IPS-15b (cell line): ENCODE results near the gene LDLRAD4.

ENCODE experiments used
- H3K27me3 ChIP-seq: one replicate; pipeline ENCODE4 v1.6.1; 2013; ENCODE audit warnings: low read length; ENCODE audit not compliant: control insufficient read depth, insufficient read depth
- H3K36me3 ChIP-seq: one replicate; pipeline ENCODE4 v1.6.1; 2013; ENCODE audit warnings: low read length; ENCODE audit not compliant: control insufficient read depth, insufficient read depth
- H3K4me1 ChIP-seq: one replicate; pipeline ENCODE4 v1.6.1; 2013; ENCODE audit warnings: mild to moderate bottlenecking, low read length; ENCODE audit not compliant: control insufficient read depth, insufficient read depth
- H3K4me3 ChIP-seq: one replicate; pipeline ENCODE4 v1.5.1; 2013; ENCODE audit warnings: low read depth, low read length
- H3K9ac ChIP-seq: one replicate; pipeline ENCODE4 v1.6.1; 2013; ENCODE audit warnings: low read depth, mild to moderate bottlenecking, low read length
- H3K9me3 ChIP-seq: one replicate; pipeline ENCODE4 v1.6.1; 2013; ENCODE audit warnings: mild to moderate bottlenecking, low read length; ENCODE audit not compliant: control insufficient read depth, insufficient read depth

The LDLRAD4 gene

DNA sequence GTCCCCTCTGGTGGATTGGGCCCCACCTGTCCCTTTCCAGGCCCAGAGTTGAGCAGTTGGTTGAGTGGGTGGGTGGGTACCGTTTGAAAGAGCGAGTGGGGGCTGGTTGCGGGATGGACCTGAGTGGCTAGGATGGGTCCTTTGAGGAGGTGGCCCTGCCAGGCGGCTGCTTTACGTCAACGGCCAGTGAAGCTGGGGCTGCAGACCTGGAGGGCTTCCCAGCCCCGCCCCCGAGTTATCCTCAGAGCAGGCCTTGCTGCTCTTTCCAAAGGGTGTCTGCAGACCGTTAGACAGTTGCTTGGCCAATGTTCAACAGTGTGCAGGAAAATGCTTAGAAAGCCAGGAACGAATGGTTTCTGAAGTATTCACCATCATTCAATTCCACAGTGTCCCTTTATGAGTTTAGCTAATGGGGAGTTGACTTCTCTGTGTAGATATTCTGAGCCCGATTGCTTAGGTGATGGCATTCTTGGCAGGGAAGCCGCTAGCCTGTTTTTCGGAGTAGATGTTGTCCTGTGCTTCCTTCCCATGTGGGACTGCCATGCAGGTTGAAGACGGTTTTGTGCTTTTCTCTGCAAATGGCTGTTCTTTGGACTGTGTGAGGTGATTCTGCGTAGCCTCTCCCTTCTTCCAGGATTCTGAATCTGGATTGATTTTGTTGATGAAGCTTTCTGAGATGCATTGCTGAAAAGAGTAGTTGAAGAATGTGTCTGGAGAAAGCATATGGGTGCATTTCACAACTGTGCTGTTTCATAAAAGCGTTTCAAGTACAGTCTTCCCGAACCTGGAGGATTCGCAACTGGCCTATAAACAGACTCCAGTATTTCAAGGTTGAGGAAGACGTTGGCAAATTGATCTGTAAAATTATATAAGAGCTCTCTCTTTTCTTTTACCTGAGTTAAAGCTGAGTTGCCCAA is 45.8 kb downstream of the LDLRAD4 start:
- peaks cover 7% of the 10 kb centered on the region for H3K4me1 ChIP-seq
- H3K9me3 ChIP-seq = no peaks in the 10 kb centered on the region
- no peaks in the 10 kb centered on the region for H3K36me3 ChIP-seq
- H3K4me3 ChIP-seq = no peak overlapping the region
- H3K27me3 ChIP-seq = no peaks in the 10 kb centered on the region
- H3K9ac ChIP-seq = no peak overlapping the region

DNA sequence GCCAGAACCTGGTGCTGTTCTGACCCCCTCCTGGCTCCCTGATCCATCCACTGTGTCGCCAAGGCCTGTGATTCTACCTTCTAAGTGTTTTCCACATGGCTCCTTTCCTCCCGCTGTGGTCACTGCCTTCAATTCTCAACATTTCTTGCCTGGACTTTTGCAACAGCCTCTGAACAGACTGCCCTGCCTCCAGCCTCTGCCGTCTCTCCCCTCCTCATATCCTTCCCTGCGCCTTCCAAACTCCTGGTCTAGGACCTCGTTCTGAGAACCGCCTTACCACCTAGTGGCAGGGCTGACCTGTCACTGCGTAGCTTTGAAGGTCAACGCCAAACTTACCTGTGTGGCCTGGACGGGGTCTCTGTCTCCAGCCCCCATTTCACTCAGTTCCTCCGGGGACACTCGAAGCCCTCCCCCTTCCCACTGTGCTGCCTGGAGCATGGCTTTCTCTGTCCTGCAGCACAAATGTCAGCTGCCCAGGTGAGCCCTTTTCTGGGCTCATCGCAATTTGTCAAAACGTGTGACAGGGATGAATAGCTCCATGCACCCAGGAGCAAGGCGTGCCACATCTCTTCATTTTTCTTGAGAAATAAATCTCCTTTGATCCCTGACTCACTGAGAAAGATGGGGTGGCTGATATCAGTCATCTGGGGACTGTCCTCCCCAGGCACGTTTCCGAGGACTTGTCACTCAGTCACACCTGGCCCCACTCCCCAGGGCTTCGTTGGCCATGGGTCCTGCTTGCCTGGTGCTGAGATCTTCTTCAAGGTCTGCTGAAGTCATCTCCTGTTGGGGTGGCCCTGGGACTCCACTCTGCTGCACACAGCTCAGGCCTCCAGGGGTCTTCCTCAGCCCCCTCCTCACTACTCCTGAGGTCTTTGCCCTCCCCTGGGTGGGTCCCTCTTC is 46.7 kb downstream of the LDLRAD4 start:
- Histone ChIP-seq H3K4me1 (peaks cover 7% of the 10 kb centered on the region), H3K27me3 (no peaks in the 10 kb centered on the region), H3K9ac (no peak overlapping the region)

DNA sequence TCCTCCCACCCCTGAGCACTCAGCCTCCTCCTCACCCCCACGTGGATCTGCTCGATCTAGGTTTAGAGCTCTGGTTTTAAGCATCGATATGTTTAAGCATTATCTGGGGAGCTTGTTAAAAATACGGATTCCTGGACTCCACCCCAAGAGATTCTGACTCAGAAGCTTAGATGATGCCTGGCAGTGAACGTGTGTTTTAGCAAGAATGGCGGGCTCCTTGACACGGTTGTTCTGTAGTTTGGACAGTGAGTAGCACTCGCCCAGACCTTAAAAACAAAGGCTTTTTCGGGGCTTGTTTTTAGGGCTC is 47.3 kb downstream of the LDLRAD4 start:
- no peaks in the 10 kb centered on the region for H3K9me3 ChIP-seq
- H3K4me3 ChIP-seq = no peak overlapping the region
- H3K4me1 ChIP-seq = peaks cover 7% of the 10 kb centered on the region
- no peaks in the 10 kb centered on the region for H3K27me3 ChIP-seq
- H3K36me3 ChIP-seq = no peaks in the 10 kb centered on the region
- H3K9ac ChIP-seq = no peak overlapping the region

More for the DNA sequence above, 46.7 kb downstream of the LDLRAD4 start:
- no peaks in the 10 kb centered on the region for H3K9me3 ChIP-seq
- no peak overlapping the region for H3K4me3 ChIP-seq
- H3K36me3 ChIP-seq = no peaks in the 10 kb centered on the region

DNA sequence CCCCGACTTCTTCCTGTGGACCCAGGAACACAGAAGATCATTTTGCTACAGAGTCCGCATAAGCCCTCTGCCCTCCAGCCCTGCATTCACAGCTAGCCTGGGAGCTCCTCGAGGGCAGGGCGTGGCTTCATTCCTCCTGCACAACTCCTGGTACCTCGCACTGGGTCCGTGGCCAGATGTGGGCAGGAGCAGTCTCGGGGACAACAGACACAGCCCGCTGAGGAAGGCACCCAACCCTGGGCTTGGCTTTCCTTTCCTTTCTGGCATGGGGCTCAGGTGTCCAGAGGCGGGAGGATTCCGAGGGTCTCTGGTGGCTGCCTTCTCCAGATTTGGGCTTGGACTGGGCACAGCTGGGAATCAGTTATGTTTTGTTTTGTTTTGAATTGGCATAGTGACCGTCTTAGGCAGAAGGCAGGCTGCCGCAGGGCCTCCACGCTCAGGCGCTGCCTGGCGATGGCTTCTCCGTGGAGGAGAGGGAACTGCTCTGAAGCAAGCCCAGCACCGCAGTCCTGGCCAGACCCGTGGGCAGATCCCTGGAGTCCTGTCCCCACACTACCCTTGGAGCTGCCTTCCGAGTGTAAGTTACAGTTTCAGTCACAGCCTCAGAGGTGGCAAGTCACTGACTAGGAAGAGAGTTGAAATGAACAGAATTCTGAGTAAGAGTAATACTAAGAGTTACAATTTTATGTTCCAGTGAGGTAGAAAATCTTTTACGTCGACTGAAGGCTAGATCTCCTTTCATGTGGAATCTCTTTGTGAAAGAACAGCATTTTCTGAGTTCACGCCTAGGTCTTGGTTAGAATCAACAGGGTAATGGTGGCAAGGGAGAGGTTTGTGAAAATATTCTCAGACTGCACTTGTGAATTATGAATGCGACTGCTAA is 47.9 kb downstream of the LDLRAD4 start:
- Histone ChIP-seq H3K27me3 (no peaks in the 10 kb centered on the region), H3K4me3 (no peak overlapping the region), H3K9ac (no peak overlapping the region), H3K9me3 (no peaks in the 10 kb centered on the region), H3K36me3 (no peaks in the 10 kb centered on the region), H3K4me1 (peaks cover 7% of the 10 kb centered on the region)

DNA sequence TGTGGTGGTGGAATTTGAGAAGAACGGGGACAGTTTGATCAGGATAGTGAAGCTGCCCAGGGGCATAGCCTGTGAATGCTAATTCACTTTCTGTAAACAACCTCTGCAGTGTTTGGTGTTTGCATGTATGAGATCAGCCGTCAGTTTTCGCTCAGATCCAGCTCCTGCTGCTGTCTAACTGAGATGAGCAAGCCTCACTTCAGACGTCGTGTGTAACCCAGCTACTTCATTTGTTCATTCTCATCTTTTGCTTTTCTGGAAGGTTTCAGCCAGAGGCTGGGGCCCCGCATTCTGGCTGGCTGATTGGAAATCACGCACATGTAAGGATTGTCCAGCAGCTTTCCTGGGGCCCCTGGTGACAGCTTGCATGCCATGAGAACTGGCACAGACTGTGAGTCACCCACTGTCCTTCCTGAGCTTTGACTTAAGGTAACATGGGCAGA is 48.9 kb downstream of the LDLRAD4 start:
- H3K4me3 ChIP-seq = no peak overlapping the region
- H3K27me3 ChIP-seq = no peaks in the 10 kb centered on the region
- H3K4me1 ChIP-seq = peaks cover 7% of the 10 kb centered on the region
- no peak overlapping the region for H3K9ac ChIP-seq
- H3K36me3 ChIP-seq = no peaks in the 10 kb centered on the region
- no peaks in the 10 kb centered on the region for H3K9me3 ChIP-seq

DNA sequence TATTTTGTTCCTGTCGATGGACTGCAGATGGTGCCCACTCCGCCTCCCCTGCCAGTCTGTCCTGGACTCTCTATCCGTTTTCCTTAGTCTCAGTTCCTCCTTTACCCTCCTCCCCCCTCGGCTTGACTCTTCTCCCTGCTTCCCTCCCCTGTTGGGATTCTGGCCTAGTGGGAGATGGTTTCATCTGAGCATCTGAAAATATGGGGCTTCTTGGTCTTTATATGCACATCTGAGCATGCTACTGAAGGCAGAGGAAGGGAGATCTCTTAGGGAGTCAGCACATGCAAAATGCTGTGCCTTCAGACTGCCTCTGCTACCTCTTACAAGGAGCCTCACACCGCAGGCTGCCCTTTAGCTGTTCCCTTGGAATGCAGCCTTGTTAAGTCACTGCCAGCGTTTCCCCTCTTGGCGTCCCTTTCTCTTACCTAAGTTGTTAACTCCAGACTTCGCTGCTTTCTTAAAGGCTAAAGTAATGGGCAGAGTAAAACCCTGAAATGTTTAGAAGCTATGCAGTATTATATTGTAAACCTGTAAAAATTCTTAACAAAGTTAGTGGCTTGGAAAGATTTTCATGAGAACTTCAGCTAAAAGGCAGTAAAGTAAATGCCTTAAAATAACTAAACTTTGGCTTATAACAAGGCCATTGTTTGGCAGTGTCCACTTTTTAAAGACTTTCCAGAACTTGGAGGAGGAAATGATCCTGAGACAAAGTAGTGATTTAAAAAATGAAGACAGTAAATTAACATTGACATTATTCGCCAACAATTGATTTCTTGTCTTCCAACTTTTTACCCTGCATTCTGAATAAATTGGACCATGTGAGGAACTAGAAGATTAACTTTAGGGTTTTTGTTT is 49.8 kb downstream of the LDLRAD4 start:
- Histone ChIP-seq H3K27me3 (no peaks in the 10 kb centered on the region), H3K4me3 (no peak overlapping the region), H3K9ac (no peak overlapping the region), H3K4me1 (peaks cover 7% of the 10 kb centered on the region), H3K36me3 (no peaks in the 10 kb centered on the region), H3K9me3 (no peaks in the 10 kb centered on the region)

DNA sequence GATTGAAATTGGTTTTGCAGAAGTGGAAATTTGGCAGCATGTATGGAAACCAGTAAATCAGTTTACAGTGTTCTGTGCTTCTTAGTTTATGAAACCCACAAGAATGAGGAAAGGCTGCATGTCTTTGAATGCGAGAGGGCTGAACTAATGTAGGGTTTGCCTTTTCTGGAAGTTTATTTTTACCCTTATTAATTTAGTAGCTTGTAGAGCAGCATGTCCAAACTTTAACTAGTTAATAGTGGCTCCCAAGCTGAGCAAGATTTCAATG is 50.4 kb downstream of the LDLRAD4 start:
- H3K9ac ChIP-seq = no peak overlapping the region
- H3K36me3 ChIP-seq = no peaks in the 10 kb centered on the region
- no peak overlapping the region for H3K4me3 ChIP-seq
- no peaks in the 10 kb centered on the region for H3K9me3 ChIP-seq
- H3K4me1 ChIP-seq = peaks cover 7% of the 10 kb centered on the region
- no peaks in the 10 kb centered on the region for H3K27me3 ChIP-seq

DNA sequence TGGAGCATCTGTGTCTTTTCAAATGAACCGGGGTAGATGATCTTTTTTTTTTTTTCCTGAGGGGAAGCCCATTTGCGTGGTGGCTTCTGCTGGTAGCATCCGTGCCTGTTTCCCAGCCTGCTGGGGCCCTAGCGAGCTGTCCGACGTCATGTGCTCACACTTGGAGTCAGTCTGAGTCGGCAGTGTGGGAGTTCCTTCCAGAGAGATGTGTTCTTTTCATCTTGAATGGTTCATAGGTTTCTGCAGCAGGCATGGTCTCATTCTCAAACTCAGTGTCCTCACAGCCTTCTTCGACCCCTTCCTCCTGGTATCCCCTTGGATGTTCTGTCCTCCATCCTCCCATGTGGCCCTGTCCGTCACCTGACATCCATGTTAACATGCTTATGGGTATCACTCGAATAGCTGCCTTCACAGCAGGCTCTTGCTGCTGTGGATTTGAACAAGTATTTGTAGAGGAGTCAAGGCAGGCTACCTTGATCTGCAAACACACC is 51.0 kb downstream of the LDLRAD4 start:
- Histone ChIP-seq H3K9ac (no peak overlapping the region), H3K27me3 (no peaks in the 10 kb centered on the region), H3K4me1 (peaks cover 7% of the 10 kb centered on the region), H3K9me3 (no peaks in the 10 kb centered on the region), H3K4me3 (no peak overlapping the region), H3K36me3 (no peaks in the 10 kb centered on the region)

DNA sequence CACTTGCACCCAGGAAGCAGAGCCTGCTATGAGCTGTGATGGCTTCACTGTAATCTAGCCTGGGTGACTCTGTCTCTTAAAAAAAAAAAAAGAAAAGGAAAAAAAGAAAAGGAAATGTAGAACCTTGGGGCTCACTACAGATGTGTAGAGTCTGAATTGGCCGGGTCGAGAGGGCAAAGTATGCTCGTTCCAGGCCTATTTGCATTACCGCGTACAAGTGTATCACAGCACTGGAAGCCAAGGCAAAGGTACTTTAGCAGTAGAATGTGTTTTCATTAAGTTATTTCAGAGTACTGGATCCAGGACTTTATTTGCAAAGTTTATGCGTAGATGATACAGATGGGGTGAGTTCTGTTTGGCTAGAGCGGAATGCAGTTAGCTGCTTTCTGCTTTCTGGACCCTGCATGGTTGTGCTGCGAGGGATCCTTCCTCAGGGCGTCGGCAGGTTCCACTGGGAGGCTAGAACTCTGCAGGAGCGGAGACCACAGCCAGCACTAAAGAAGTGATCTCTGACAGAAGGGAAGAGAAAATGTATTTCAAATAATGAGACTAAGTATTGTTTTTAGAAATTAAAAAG is 51.8 kb downstream of the LDLRAD4 start:
- Histone ChIP-seq H3K4me3 (no peak overlapping the region), H3K27me3 (no peaks in the 10 kb centered on the region), H3K4me1 (peaks cover 7% of the 10 kb centered on the region), H3K36me3 (no peaks in the 10 kb centered on the region), H3K9me3 (no peaks in the 10 kb centered on the region), H3K9ac (no peak overlapping the region)

DNA sequence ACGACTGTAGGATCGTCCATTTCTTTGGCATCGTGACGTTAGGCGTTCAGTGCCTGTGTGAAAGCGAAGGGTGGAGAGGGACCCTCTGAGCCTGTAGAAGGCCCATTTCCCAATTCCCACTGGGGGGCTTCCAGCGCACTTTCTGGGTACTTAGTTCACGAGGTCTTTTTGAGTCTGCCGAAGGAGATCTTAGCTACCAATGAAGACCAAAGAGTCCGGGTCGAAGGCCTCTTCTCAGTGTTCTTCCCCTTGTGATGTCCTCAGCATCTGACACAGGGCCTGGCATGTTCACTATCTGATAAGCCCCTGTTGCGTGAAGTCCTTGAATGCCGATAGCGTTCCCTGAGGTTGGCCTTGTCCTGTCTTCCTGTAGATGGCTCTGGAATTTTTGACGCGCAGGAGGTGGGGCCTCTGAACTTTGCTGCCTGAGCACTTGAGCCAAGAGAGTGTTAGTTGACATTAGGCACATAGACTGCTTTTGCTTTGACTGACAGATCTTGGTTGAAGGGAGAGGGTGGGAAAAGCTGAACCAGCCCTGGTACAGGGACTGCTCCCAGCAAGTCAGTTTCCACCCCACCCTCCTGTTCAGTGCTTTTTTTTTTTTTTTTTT is 52.8 kb downstream of the LDLRAD4 start:
- Histone ChIP-seq H3K36me3 (no peaks in the 10 kb centered on the region), H3K9me3 (no peaks in the 10 kb centered on the region), H3K27me3 (no peaks in the 10 kb centered on the region), H3K4me1 (peaks cover 7% of the 10 kb centered on the region), H3K9ac (no peak overlapping the region), H3K4me3 (no peak overlapping the region)
